ENCODE data around the gene DCLK1.
"Not testable (repeated sequence)": the region's sequence is repeated elsewhere in the genome, so short reads cannot be mapped to it uniquely, and the experiment has no call there.

DCLK1 gene

GRCh38 chr13:36088463-36088862, 42.7 kb downstream of the DCLK1 start:
- Mint-ChIP-seq H3K27ac (no peak overlapping the region), H3K9me3 (peaks cover 5% of the 10 kb centered on the region), H3K36me3 (ENCODE audit: low read depth) (no peaks in the 10 kb centered on the region), H3K4me1 (ENCODE audit: low read depth) (no peaks in the 10 kb centered on the region), H3K27me3 (ENCODE audit: low read depth) (no peaks in the 10 kb centered on the region), H3K4me3 (no peak overlapping the region)
- no peak for DNase-seq (ENCODE audit: low spot score)

GRCh38 chr13:36088001-36088400, 43.2 kb downstream of the DCLK1 start:
- no peaks in the 10 kb centered on the region for H3K27me3 Mint-ChIP-seq (ENCODE audit: low read depth)
- no peak overlapping the region for H3K27ac Mint-ChIP-seq
- no peaks in the 10 kb centered on the region for H3K36me3 Mint-ChIP-seq (ENCODE audit: low read depth)
- H3K9me3 Mint-ChIP-seq: peaks cover 5% of the 10 kb centered on the region
- H3K4me3 Mint-ChIP-seq: no peak overlapping the region
- no peak for DNase-seq (ENCODE audit: low spot score)
- no peaks in the 10 kb centered on the region for H3K4me1 Mint-ChIP-seq (ENCODE audit: low read depth)

- Mint-ChIP-seq H3K9me3 (peaks cover 5% of the 10 kb centered on the region), H3K36me3 (ENCODE audit: low read depth) (no peaks in the 10 kb centered on the region), H3K27ac (no peak overlapping the region), H3K4me3 (no peak overlapping the region), H3K4me1 (ENCODE audit: low read depth) (no peaks in the 10 kb centered on the region), H3K27me3 (ENCODE audit: low read depth) (no peaks in the 10 kb centered on the region)
- no peak for DNase-seq (ENCODE audit: low spot score)
Measured at GRCh38 chr13:36086117-36086516, 45.1 kb downstream of the DCLK1 start.

- Mint-ChIP-seq H3K9me3 (peaks cover 5% of the 10 kb centered on the region), H3K36me3 (ENCODE audit: low read depth) (no peaks in the 10 kb centered on the region), H3K27ac (no peak overlapping the region), H3K4me3 (no peak overlapping the region), H3K27me3 (ENCODE audit: low read depth) (no peaks in the 10 kb centered on the region), H3K4me1 (ENCODE audit: low read depth) (no peaks in the 10 kb centered on the region)
- DNase-seq (ENCODE audit: low spot score): no peak
Measured at GRCh38 chr13:36084131-36084530, 47.1 kb downstream of the DCLK1 start.

- Mint-ChIP-seq H3K9me3 (peaks cover 5% of the 10 kb centered on the region), H3K27ac (no peak overlapping the region), H3K4me1 (ENCODE audit: low read depth) (no peaks in the 10 kb centered on the region), H3K36me3 (ENCODE audit: low read depth) (no peaks in the 10 kb centered on the region), H3K4me3 (no peak overlapping the region), H3K27me3 (ENCODE audit: low read depth) (no peaks in the 10 kb centered on the region)
- no peak for DNase-seq (ENCODE audit: low spot score)
Measured at GRCh38 chr13:36082806-36083205, 48.4 kb downstream of the DCLK1 start.

GRCh38 chr13:36082396-36082795, 48.8 kb downstream of the DCLK1 start:
- Mint-ChIP-seq H3K27ac (no peak overlapping the region), H3K4me1 (ENCODE audit: low read depth) (no peaks in the 10 kb centered on the region), H3K9me3 (peaks cover 5% of the 10 kb centered on the region), H3K4me3 (no peak overlapping the region), H3K36me3 (ENCODE audit: low read depth) (no peaks in the 10 kb centered on the region), H3K27me3 (ENCODE audit: low read depth) (no peaks in the 10 kb centered on the region)
- no peak for DNase-seq (ENCODE audit: low spot score)

- Mint-ChIP-seq H3K36me3 (ENCODE audit: low read depth) (no peaks in the 10 kb centered on the region), H3K27ac (no peak overlapping the region), H3K9me3 (peaks cover 11% of the 10 kb centered on the region), H3K4me1 (ENCODE audit: low read depth) (no peaks in the 10 kb centered on the region), H3K4me3 (no peak overlapping the region), H3K27me3 (ENCODE audit: low read depth) (no peaks in the 10 kb centered on the region)
- no peak for DNase-seq (ENCODE audit: low spot score)
Measured at GRCh38 chr13:36076211-36076610, 55.0 kb downstream of the DCLK1 start.

GRCh38 chr13:36074659-36075058, 56.5 kb downstream of the DCLK1 start:
- H3K27me3 Mint-ChIP-seq (ENCODE audit: low read depth): no peaks in the 10 kb centered on the region
- no peak overlapping the region for H3K4me3 Mint-ChIP-seq
- no peak for DNase-seq (ENCODE audit: low spot score)
- no peaks in the 10 kb centered on the region for H3K4me1 Mint-ChIP-seq (ENCODE audit: low read depth)
- peaks cover 7% of the 10 kb centered on the region for H3K9me3 Mint-ChIP-seq
- no peak overlapping the region for H3K27ac Mint-ChIP-seq
- no peaks in the 10 kb centered on the region for H3K36me3 Mint-ChIP-seq (ENCODE audit: low read depth)

GRCh38 chr13:36072152-36072935, 58.8 kb downstream of the DCLK1 start:
- Mint-ChIP-seq H3K27me3 (ENCODE audit: low read depth) (no peaks in the 10 kb centered on the region), H3K4me3 (no peak overlapping the region), H3K36me3 (ENCODE audit: low read depth) (no peaks in the 10 kb centered on the region), H3K4me1 (ENCODE audit: low read depth) (no peaks in the 10 kb centered on the region), H3K27ac (no peak overlapping the region), H3K9me3 (peaks cover 7% of the 10 kb centered on the region)
- DNase-seq (ENCODE audit: low spot score): no peak

GRCh38 chr13:36070504-36071192, 60.5 kb downstream of the DCLK1 start:
- not testable (repeated sequence) for H3K9me3 Mint-ChIP-seq; H3K4me1 Mint-ChIP-seq (ENCODE audit: low read depth); DNase-seq (ENCODE audit: low spot score)

GRCh38 chr13:36069881-36070366, 61.3 kb downstream of the DCLK1 start:
- no peak for DNase-seq (ENCODE audit: low spot score)
- Mint-ChIP-seq H3K4me3 (no peak overlapping the region), H3K36me3 (ENCODE audit: low read depth) (no peaks in the 10 kb centered on the region), H3K27me3 (ENCODE audit: low read depth) (no peaks in the 10 kb centered on the region), H3K9me3 (peaks cover 7% of the 10 kb centered on the region), H3K4me1 (ENCODE audit: low read depth) (no peaks in the 10 kb centered on the region), H3K27ac (no peak overlapping the region)

More at GRCh38 chr13:36070504-36071192, 60.5 kb downstream of the DCLK1 start:
- H3K4me3 Mint-ChIP-seq; H3K27ac Mint-ChIP-seq; H3K36me3 Mint-ChIP-seq (ENCODE audit: low read depth); H3K27me3 Mint-ChIP-seq (ENCODE audit: low read depth): not testable (repeated sequence)

- Mint-ChIP-seq H3K4me1 (ENCODE audit: low read depth) (no peaks in the 10 kb centered on the region), H3K9me3 (peaks cover 7% of the 10 kb centered on the region), H3K4me3 (no peak overlapping the region), H3K27ac (no peak overlapping the region), H3K36me3 (ENCODE audit: low read depth) (no peaks in the 10 kb centered on the region), H3K27me3 (ENCODE audit: low read depth) (no peaks in the 10 kb centered on the region)
- no peak for DNase-seq (ENCODE audit: low spot score)
Measured at GRCh38 chr13:36068991-36069390, 62.2 kb downstream of the DCLK1 start.

GRCh38 chr13:36068566-36068965, 62.6 kb downstream of the DCLK1 start:
- no peak for DNase-seq (ENCODE audit: low spot score)
- H3K4me1 Mint-ChIP-seq (ENCODE audit: low read depth): no peaks in the 10 kb centered on the region
- H3K9me3 Mint-ChIP-seq: peaks cover 6% of the 10 kb centered on the region
- H3K4me3 Mint-ChIP-seq: no peak overlapping the region
- H3K36me3 Mint-ChIP-seq (ENCODE audit: low read depth): no peaks in the 10 kb centered on the region
- H3K27me3 Mint-ChIP-seq (ENCODE audit: low read depth): no peaks in the 10 kb centered on the region
- H3K27ac Mint-ChIP-seq: no peak overlapping the region

GRCh38 chr13:36067746-36068381, 63.3 kb downstream of the DCLK1 start:
- Mint-ChIP-seq H3K9me3 (no peaks in the 10 kb centered on the region), H3K4me3 (no peak overlapping the region), H3K4me1 (ENCODE audit: low read depth) (no peaks in the 10 kb centered on the region), H3K36me3 (ENCODE audit: low read depth) (no peaks in the 10 kb centered on the region), H3K27me3 (ENCODE audit: low read depth) (no peaks in the 10 kb centered on the region), H3K27ac (no peak overlapping the region)
- DNase-seq (ENCODE audit: low spot score): no peak
